Immature natural killer cell (primary cell): ENCODE results near the gene NR5A1. TPM values are rescaled to one million over a fixed set of nuclear protein-coding genes. Genes with fewer than 3 reads are reported as not detected.
A peak's percentile ranks its signal among the peaks of the same experiment; 100 is the strongest.

Experiments
- DNase-seq, 3 donors: peaks; one replicate each; pipeline ENCODE4 v3.0.0; 2022; ENCODE audit warnings: mixed read lengths in 1 of 3
- H3K27ac Mint-ChIP-seq, 6 donors: one replicate each; pipeline ENCODE4 v1.8.0; 2020; ENCODE audit warnings: mixed read lengths in 6 of 6, mild to moderate bottlenecking in 5 of 6, inconsistent platforms in 4 of 6, moderate library complexity in 3 of 6
- H3K27me3 Mint-ChIP-seq, 3 donors: one replicate each; pipeline ENCODE4 v1.8.0; 2020 to 2021; ENCODE audit warnings: low read depth in 3 of 3, mild to moderate bottlenecking in 3 of 3, mixed read lengths in 3 of 3, moderate library complexity in 3 of 3, inconsistent platforms in 1 of 3
- H3K36me3 Mint-ChIP-seq, 3 donors: one replicate each; pipeline ENCODE4 v1.8.0; 2020; ENCODE audit warnings: mixed read lengths in 3 of 3, inconsistent platforms in 2 of 3, mild to moderate bottlenecking in 2 of 3
- H3K4me1 Mint-ChIP-seq, 2 donors: one replicate each; pipeline ENCODE4 v1.8.0; 2020; ENCODE audit warnings: inconsistent platforms in 2 of 2, mild to moderate bottlenecking in 2 of 2, mixed read lengths in 2 of 2, moderate library complexity in 1 of 2
- H3K4me3 Mint-ChIP-seq, 5 donors: one replicate each; pipeline ENCODE4 v1.8.0; 2020; ENCODE audit warnings: mild to moderate bottlenecking in 5 of 5, mixed read lengths in 5 of 5, inconsistent platforms in 3 of 5, moderate library complexity in 3 of 5
- H3K9me3 Mint-ChIP-seq, 6 donors: one replicate each; pipeline ENCODE4 v1.8.0; 2020; ENCODE audit warnings: mild to moderate bottlenecking in 6 of 6, mixed read lengths in 6 of 6, inconsistent platforms in 4 of 6, moderate library complexity in 3 of 6
- polyA plus RNA-seq, 3 donors: library from polyadenylated mRNA; unstranded; fragments of 300-500 nt; fragmentation: Illumina TruSeq; gene quantifications; one replicate each; pipeline ENCODE4 v1.2.3, GENCODE V29; 2021

NR5A1 gene
- polyA plus RNA-seq, 3 donors from 2014 or later, result not detected

DNA sequence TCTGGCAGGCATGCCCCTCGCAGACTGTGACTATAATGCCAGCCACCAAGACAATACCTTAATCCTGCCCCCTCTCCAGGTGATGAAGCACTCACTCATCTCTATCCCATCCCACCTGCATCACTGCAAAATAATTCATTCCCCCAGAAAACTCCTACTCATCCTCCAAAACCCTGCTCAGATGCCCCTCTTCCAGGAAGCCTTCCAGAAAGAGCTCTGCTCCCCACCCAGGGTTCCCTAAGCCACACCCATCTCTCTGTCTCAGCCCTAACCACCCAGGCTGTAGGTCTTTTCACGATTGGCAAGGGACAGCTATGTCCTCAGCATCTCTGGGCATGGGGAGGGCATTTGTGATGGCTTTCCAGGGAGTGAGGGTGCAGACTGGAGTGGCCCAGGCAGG is 17.2 kb downstream of the NR5A1 start:
- Mint-ChIP-seq H3K36me3 (no peaks in the 10 kb centered on the region), H3K27ac (no peak overlapping the region), H3K27me3 (peaks cover 0 to 4% (median 2%) of the 10 kb centered on the region in 3 donors), H3K9me3 (no peaks in the 10 kb centered on the region), H3K4me1 (no peaks in the 10 kb centered on the region), H3K4me3 (no peak overlapping the region)
- DNase-seq, result no peak

DNA sequence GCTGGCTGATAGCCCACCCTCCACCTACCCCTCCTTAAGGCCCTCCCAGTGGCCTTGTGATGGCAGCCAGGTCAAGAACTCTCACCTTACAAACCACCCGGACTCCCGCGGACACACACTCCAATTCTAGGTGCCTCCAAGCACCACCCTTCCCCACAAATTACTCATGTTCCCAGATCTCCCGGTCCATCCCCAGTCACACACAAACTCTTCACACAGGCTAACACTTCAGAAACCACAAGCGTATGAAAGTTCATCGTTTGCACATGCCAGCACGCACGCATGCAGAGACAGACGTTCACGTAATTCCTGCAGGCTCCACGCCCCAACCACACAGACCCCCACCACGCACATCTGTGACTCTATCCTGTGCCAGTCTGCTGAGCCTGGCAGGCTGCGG is 18.0 kb downstream of the NR5A1 start:
- H3K27ac Mint-ChIP-seq, result no peak overlapping the region
- no peak for DNase-seq
- no peak overlapping the region for H3K4me3 Mint-ChIP-seq
- H3K9me3 Mint-ChIP-seq, result no peaks in the 10 kb centered on the region
- no peaks in the 10 kb centered on the region for H3K36me3 Mint-ChIP-seq
- H3K4me1 Mint-ChIP-seq, result no peaks in the 10 kb centered on the region
- H3K27me3 Mint-ChIP-seq, result peaks cover 0 to 4% (median under 1%) of the 10 kb centered on the region in 3 donors

DNA sequence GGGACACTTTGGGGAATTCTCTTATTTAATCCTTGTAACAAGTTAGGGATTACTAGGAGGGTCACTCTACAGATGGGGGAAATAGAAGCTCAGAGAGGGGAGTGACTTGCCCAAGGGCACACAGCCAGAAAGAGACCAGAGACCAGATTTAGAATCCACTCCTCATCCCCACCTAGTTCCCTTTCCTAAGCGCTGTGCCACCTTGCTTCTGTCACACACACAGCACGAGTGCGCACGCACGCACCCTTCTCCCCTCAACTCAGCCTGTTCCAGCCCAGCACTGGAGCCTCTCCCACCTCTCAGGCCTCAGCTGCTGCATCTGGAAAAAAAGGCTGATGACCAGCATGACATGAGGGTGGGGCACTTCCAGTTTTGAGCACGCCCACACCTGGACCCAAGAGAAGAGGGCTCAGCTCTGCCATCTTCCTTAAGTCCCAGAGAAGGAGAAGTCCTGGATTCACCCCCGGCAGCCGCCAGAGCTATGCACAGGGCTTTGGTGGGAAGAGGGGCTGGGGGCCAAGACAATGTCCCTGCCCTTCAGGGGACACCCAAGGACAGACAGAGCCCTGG is 18.5 kb downstream of the NR5A1 start:
- Mint-ChIP-seq H3K27ac (no peak overlapping the region), H3K27me3 (peaks cover 0 to 4% (median 1%) of the 10 kb centered on the region in 3 donors), H3K9me3 (no peaks in the 10 kb centered on the region), H3K4me1 (no peaks in the 10 kb centered on the region), H3K4me3 (no peak overlapping the region), H3K36me3 (no peaks in the 10 kb centered on the region)
- DNase-seq, result no peak

DNA sequence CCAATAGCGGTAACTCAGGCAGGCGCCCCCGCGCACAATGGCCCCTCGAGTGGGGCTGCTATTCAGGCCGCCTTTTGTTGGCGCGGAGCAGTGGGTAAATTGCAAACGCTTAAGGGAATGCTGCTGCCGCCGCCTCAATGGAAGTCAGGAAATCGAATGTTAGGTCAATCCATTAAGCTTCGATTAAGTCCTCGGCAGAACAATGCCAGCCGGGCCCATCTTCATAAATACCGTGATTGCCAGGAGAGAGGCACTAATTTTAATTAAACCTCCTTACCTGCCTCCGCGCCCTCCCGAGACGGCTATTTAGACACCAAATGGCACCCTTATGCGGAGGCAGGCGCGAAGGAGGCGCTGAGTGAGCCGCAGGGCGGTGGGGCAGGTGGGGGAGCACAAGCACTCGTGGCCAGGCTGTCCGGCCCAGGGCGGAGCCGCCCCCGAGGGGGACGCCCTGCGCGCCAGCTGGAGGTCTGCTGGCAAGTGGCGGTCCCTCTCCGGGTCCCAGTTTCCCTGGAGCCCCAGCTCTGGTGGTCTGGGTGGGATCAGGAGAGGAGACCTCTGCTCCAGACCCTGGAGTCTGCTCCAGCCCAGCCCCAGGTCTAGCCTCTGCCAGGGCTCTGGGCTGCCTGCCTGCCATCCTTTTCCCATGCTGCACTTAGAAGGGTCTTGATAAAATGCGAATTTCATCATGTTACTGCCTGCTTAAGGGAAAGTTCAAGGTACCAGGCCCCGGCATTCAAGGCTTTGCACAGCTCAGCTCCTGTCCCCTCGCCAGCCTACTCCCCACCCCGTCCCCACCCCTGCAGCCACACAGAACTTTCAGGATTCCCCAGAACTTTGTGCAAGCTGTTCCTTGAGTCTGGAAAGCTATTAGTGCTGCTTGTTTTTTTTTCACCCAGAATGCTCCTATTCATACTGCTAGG is 19.7 kb downstream of the NR5A1 start:
- no peaks in the 10 kb centered on the region for H3K4me1 Mint-ChIP-seq
- H3K9me3 Mint-ChIP-seq, result no peaks in the 10 kb centered on the region
- no peaks in the 10 kb centered on the region for H3K36me3 Mint-ChIP-seq
- H3K4me3 Mint-ChIP-seq, result no peak overlapping the region
- H3K27me3 Mint-ChIP-seq, result peaks cover 0 to 4% (median 1%) of the 10 kb centered on the region in 3 donors
- DNase-seq, result no peak
- no peak overlapping the region for H3K27ac Mint-ChIP-seq

DNA sequence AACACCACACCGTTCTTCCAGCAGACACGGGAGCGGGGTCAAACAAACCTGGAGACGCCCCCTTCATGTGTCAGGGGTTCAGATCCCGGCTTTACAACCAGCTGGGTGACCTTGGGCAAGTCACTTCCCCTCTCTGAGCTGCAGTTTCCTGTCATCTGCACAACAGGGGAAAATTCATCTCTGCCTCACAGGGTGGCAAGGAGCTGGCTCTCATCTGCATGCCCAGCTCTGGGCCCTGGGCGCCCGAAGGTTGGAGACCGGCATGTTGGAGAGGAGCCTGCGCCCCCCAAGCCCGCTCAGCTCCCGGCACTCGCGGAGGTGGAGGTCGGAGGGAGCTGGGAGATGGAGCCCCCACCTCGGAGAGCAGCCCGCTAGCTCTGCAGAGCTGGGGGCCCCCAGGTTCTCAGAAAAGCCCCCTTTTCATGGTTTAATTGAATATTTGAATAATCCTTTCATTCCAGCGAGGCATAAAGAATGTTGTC is 20.4 kb downstream of the NR5A1 start:
- no peaks in the 10 kb centered on the region for H3K36me3 Mint-ChIP-seq
- H3K4me3 Mint-ChIP-seq, result no peak overlapping the region
- H3K9me3 Mint-ChIP-seq, result no peaks in the 10 kb centered on the region
- peaks cover 0 to 4% (median 1%) of the 10 kb centered on the region in 3 donors for H3K27me3 Mint-ChIP-seq
- no peak for DNase-seq
- H3K27ac Mint-ChIP-seq, result no peak overlapping the region
- no peaks in the 10 kb centered on the region for H3K4me1 Mint-ChIP-seq

DNA sequence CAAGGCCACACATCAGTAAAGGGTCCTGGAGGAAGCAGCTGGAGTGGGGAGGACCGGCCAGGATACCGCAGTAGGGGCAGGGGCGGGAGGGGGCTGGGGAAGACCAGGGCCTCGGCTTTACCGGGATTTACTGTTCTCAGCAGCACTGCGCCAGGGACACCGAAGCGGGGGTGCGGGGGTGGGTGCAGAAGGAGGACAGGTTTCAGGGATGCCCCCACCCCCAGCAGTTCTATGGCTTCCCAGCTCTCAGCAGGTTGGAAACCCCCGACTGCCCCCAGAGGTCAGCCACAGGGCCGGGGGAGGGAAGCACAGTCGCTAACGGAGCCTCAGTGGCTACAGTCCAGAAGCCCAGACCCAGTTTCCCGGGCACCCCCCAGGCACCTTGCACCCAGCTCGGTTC is 21.3 kb downstream of the NR5A1 start:
- no peaks in the 10 kb centered on the region for H3K9me3 Mint-ChIP-seq
- no peaks in the 10 kb centered on the region for H3K36me3 Mint-ChIP-seq
- peaks cover 0 to 4% (median 1%) of the 10 kb centered on the region in 3 donors for H3K27me3 Mint-ChIP-seq
- DNase-seq, result no peak
- no peaks in the 10 kb centered on the region for H3K4me1 Mint-ChIP-seq
- no peak overlapping the region for H3K4me3 Mint-ChIP-seq
- no peak overlapping the region for H3K27ac Mint-ChIP-seq

DNA sequence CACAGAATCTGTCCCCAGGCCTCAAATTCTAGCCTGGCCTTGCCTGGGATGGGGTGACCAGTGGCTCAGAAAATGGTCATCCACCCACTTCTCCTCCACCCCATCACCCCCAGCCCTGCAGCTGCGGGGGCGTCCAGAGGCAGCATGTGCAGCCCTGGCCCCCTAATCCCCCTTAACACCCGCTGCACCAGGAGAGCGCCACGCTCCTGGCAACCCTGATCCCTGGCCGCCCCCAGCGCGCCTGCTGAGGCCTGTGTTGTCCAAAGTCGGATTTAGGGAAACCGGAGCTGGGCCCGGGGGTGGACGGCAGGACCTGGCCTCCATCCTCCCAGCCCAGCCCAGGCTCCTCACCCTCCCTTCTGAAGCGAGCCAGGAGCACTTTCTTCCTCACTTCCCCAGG is 22.0 kb downstream of the NR5A1 start:
- no peaks in the 10 kb centered on the region for H3K9me3 Mint-ChIP-seq
- no peak overlapping the region for H3K4me3 Mint-ChIP-seq
- H3K27ac Mint-ChIP-seq, result no peak overlapping the region
- H3K27me3 Mint-ChIP-seq, result peaks cover 0 to 4% (median 4%) of the 10 kb centered on the region in 3 donors
- no peak for DNase-seq
- H3K36me3 Mint-ChIP-seq, result no peaks in the 10 kb centered on the region
- H3K4me1 Mint-ChIP-seq, result no peaks in the 10 kb centered on the region

DNA sequence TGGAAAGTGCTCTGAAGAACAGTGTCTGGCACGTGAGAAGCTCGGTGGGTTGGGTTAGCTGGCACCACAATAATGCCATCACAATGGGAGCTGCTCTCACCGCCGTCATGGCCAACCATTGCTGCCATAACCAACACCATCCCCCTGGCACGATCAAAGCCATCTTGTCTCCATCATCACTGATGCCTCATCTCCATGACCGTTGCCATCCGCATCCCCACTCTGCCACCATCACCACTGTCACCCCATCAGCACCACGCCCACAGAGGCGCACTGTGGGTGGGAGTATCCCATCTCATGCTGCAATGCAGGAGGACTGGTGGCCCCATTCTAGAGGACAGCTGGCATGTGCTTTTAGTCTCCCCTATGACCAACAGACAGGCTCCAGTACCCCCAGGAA is 23.7 kb downstream of the NR5A1 start:
- no peak overlapping the region for H3K27ac Mint-ChIP-seq
- H3K4me3 Mint-ChIP-seq, result no peak overlapping the region
- H3K36me3 Mint-ChIP-seq, result no peaks in the 10 kb centered on the region
- H3K27me3 Mint-ChIP-seq, result peaks cover 0 to 8% (median 3%) of the 10 kb centered on the region in 3 donors
- H3K9me3 Mint-ChIP-seq, result no peaks in the 10 kb centered on the region
- no peaks in the 10 kb centered on the region for H3K4me1 Mint-ChIP-seq
- DNase-seq, result no peak

DNA sequence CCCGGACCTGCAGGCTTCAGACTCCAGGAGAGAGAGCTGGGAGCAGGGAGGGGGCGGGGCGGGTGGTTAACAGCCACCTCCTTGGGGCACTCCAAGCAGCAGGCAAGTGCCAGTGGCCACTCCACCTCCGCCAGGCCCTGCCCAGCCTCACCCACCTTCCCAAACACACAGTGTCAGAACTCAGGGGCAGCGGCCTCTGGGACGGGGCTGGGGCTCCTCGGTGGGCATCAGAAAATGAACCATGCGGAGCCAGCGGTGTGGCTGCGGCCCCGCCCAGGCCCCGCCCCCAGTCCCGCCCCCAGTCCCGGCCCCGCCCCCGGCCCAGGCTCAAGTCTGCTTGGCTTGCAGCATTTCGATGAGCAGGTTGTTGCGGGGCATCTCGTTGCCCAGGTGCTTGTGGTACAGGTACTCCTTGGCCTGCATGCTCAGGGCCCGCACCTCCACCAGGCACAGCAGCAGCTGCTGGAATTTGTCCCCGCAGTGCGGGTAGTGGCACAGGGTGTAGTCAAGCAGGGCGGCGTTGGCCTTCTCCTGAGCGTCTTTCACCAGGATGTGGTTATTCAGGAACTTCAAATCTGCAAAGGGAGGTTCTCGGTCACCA is 24.7 kb downstream of the NR5A1 start:
- H3K4me1 Mint-ChIP-seq, result no peaks in the 10 kb centered on the region
- H3K27ac Mint-ChIP-seq, result no peak overlapping the region
- no peaks in the 10 kb centered on the region for H3K9me3 Mint-ChIP-seq
- H3K4me3 Mint-ChIP-seq, result no peak overlapping the region
- DNase-seq, result no peak
- no peaks in the 10 kb centered on the region for H3K36me3 Mint-ChIP-seq
- peaks cover 2 to 8% (median 3%) of the 10 kb centered on the region in 3 donors for H3K27me3 Mint-ChIP-seq

DNA sequence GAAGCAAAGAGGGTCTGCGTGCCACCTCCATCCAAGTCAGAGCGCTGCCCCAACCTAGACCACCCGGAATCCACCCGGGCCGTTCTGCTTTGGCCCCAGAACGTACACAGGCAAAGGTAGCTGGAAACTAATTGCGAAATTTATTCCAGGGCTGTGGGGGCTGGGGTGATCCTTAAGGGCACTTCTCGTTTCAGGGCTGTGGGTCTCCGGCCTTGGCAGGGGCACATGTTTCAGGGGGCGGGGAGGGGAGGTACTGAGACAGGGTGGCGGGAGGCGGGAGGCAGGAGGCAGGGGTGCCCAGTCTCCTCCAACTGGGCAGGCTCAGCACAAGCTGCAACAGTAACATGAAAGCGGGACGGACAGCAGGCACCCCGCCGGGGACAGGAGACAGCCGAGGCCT is 26.1 kb downstream of the NR5A1 start:
- no peaks in the 10 kb centered on the region for H3K4me1 Mint-ChIP-seq
- H3K4me3 Mint-ChIP-seq, result no peak overlapping the region
- H3K27ac Mint-ChIP-seq, result no peak overlapping the region
- H3K27me3 Mint-ChIP-seq, result peaks cover 2 to 12% (median 4%) of the 10 kb centered on the region in 3 donors
- DNase-seq, result no peak
- H3K9me3 Mint-ChIP-seq, result no peaks in the 10 kb centered on the region
- H3K36me3 Mint-ChIP-seq, result no peaks in the 10 kb centered on the region

DNA sequence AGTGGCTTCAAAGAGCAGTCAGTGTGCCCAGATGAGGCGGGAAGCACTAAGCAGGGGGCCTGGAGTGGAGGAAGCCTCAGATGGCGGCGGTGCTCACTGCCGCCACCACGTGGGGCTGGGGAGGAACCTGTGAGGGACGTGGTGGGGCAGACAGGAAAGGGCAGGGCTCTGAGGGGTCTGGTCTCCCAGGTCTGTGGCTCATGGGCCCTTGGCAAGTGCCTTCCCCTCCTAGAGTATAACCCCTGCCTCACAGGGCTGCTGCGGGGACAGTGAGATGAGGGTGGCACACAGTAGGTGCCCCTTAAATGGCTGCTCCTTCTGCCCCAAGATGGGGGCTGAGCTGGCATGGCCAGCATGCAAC is 26.6 kb downstream of the NR5A1 start:
- H3K9me3 Mint-ChIP-seq, result no peaks in the 10 kb centered on the region
- peaks cover 2 to 12% (median 4%) of the 10 kb centered on the region in 3 donors for H3K27me3 Mint-ChIP-seq
- no peak for DNase-seq
- H3K4me1 Mint-ChIP-seq, result no peaks in the 10 kb centered on the region
- no peak overlapping the region for H3K4me3 Mint-ChIP-seq
- no peaks in the 10 kb centered on the region for H3K36me3 Mint-ChIP-seq
- H3K27ac Mint-ChIP-seq, result no peak overlapping the region

DNA sequence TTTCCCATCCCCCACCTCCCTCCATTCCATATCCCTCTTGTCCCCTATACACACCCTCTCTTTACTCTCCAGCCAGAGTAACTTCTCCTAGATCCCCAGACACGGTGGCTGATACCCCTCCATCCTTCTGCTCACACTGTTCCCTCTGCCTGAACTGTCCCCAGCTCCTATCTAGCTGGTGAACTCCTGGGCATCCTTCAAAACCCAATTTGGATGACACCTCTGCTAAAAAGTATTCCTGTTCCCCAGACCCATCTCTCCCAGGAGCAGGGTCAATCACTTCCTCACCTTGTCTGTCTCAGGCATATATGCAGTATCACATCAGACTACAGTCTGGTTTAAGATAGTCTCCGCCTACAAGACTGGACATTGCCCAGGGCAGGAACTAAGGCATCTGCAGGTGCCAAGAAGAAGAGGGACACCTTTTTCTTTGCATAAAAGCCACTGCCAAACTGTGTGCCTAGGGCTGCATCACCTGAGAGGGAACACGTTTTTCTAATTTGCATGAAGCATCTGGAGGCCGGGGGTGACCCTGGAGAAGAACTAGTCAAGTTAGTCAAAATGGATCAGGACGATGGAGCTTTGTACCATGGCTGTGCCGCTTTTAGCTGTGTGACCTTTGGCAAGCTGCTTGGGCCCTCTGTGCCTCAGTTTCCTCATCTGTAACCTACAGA is 27.1 kb downstream of the NR5A1 start:
- Mint-ChIP-seq H3K4me1 (no peaks in the 10 kb centered on the region), H3K9me3 (no peaks in the 10 kb centered on the region), H3K36me3 (no peaks in the 10 kb centered on the region), H3K4me3 (no peak overlapping the region), H3K27me3 (peaks cover 2 to 12% (median 4%) of the 10 kb centered on the region in 3 donors), H3K27ac (peak overlapping the region in 1 of 6 donors; percentile 40)
- DNase-seq, result no peak

DNA sequence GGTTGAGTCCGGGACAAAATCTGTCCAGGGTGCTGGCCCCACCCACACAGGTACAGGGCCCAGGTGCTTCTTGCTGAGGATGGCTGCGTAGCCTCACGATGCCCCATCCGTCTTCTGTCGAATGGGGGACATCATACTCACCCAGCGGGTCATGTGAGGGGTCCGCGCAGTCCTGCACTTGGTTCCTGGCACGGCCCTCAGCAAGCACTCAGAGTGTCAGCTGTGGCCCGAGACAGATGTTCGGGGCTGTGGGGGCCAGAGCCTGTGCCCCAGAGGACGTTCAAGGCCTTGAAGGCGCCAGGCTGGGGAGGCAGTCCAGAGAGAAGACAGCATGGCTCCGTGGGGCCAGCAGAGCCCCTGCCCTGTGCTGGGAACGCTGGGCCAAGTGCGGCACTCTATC is 27.8 kb downstream of the NR5A1 start:
- H3K4me3 Mint-ChIP-seq, result no peak overlapping the region
- H3K27ac Mint-ChIP-seq, result no peak overlapping the region
- H3K36me3 Mint-ChIP-seq, result no peaks in the 10 kb centered on the region
- H3K4me1 Mint-ChIP-seq, result no peaks in the 10 kb centered on the region
- peaks cover 2 to 12% (median 4%) of the 10 kb centered on the region in 3 donors for H3K27me3 Mint-ChIP-seq
- no peak for DNase-seq
- H3K9me3 Mint-ChIP-seq, result no peaks in the 10 kb centered on the region

DNA sequence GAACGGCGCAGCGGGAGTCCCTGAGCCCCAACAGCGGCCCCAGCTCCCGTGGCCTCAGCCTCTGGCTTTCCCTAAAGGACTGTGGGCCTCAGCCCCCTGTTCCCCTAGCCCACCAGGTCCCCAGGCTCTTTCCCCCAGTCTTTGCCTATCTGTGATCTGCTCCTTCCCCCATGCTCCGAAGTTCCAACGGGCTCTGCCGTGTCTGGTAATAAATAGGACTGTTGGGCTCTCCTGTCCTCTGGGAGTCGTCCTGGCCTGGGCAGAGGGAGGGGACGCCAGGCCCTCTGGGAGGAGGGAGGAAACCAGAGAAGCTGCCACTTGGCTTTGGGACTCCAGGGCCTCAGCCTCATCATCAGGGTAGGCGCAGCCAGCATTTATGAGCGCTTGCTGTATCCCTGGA is 28.8 kb downstream of the NR5A1 start:
- no peaks in the 10 kb centered on the region for H3K9me3 Mint-ChIP-seq
- peaks cover 3 to 10% (median 4%) of the 10 kb centered on the region in 3 donors for H3K27me3 Mint-ChIP-seq
- H3K4me3 Mint-ChIP-seq, result no peak overlapping the region
- DNase-seq, result no peak
- no peaks in the 10 kb centered on the region for H3K4me1 Mint-ChIP-seq
- no peak overlapping the region for H3K27ac Mint-ChIP-seq
- no peaks in the 10 kb centered on the region for H3K36me3 Mint-ChIP-seq
